ENCODE data around the gene FOXN3.

DNA sequence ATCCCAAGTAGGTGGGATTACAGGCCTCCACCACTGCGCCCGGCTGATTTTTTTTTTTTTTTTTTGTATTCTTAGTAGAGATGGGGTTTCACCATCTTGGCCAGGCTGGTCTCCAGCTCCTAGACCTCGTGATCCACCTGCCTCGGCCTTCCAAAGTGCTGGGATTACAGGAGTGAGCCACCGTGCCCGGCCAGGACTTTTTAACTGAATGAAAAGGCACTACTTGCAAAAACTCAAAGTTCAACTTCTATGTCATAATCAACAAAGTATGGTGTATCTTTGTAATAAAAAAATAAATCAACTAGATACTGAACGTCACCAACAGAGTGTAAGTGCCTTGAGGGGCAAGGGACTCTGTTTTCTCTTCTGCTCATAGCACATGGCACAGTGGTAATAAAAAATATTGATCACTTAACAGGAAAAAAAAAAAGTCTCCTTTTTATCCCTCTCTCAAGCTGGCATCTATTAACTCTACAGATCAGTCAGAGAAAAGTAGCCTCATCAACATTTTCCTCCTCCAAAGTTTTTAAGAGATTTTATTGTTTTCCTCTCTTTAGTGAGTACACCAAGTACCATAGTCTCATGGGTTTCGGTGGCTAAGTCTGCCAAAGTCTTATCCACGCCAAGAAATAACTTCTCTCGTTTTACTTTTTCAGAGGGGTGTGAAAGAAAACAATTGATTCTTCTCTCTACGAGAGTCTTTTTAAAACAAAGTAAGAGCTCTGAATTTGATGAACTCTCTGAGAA, 10.6 kb upstream of the FOXN3 start:
- TF ChIP-seq, protein P1, sequence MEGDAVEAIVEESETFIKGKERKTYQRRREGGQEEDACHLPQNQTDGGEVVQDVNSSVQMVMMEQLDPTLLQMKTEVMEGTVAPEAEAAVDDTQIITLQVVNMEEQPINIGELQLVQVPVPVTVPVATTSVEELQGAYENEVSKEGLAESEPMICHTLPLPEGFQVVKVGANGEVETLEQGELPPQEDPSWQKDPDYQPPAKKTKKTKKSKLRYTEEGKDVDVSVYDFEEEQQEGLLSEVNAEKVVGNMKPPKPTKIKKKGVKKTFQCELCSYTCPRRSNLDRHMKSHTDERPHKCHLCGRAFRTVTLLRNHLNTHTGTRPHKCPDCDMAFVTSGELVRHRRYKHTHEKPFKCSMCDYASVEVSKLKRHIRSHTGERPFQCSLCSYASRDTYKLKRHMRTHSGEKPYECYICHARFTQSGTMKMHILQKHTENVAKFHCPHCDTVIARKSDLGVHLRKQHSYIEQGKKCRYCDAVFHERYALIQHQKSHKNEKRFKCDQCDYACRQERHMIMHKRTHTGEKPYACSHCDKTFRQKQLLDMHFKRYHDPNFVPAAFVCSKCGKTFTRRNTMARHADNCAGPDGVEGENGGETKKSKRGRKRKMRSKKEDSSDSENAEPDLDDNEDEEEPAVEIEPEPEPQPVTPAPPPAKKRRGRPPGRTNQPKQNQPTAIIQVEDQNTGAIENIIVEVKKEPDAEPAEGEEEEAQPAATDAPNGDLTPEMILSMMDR (IDR thresholded peaks at IDR 0.05; ENCODE audit: low read depth, low read length): no peak
- TF ChIP-seq EZH2phosphoT487 (IDR thresholded peaks at IDR 0.05; ENCODE audit: low read depth): no peak

Data from OCI-LY3 (cell line).